GM06990 (cell line): Measurements from ENCODE around the gene CLPSL2.

Experiments
- DNase-seq: peaks from one replicate; pipeline ENCODE4 v3.0.0-alpha.2; 2011; ENCODE audit not compliant: insufficient read length; ENCODE audit errors: extremely low read depth
- H3K27me3 ChIP-seq: replicated peaks from 2 replicates; pipeline ENCODE4 v1.6.0; 2011; ENCODE audit warnings: low read length; ENCODE audit not compliant: control insufficient read depth, insufficient read depth
- H3K36me3 ChIP-seq: 2 replicates; pipeline ENCODE4 v1.5.1; 2011; ENCODE audit warnings: low read length; ENCODE audit not compliant: control insufficient read depth, insufficient read depth
- H3K4me3 ChIP-seq: replicated peaks from 2 replicates; pipeline ENCODE4 v1.5.1; 2011; ENCODE audit warnings: low read depth, mild to moderate bottlenecking, control low read depth, low read length
- TF ChIP-seq, protein P1 (sequence below): IDR thresholded peaks from 2 replicates; pipeline ENCODE4 v1.5.1; 2011; ENCODE audit warnings: low read length, control low read depth, mild to moderate bottlenecking, inconsistent platforms; ENCODE audit not compliant: insufficient read depth, poor library complexity, severe bottlenecking

Gene CLPSL2

DNA sequence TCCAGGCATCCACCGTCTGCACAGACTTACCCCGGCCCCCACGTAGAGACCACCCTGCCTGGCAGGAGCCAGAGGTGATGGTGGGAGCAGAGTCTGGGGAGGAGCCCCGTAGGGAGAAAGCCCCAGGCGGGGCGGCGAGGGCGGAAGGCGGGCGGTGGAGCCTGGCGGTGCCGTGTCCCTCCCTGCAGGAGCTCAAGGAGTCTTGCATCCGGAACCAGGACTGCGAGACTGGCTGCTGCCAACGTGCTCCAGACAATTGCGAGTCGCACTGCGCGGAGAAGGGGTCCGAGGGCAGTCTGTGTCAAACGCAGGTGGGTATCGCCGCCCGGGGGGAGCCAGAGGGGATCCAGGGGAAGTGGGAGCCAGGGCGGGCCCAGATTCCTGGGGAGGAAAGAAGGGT lies 10.4 kb downstream of the CLPSL2 start:
- Histone ChIP-seq H3K4me3 (no peak overlapping the region), H3K36me3 (no peaks in the 10 kb centered on the region), H3K27me3 (no peaks in the 10 kb centered on the region)
- TF ChIP-seq, protein P1, sequence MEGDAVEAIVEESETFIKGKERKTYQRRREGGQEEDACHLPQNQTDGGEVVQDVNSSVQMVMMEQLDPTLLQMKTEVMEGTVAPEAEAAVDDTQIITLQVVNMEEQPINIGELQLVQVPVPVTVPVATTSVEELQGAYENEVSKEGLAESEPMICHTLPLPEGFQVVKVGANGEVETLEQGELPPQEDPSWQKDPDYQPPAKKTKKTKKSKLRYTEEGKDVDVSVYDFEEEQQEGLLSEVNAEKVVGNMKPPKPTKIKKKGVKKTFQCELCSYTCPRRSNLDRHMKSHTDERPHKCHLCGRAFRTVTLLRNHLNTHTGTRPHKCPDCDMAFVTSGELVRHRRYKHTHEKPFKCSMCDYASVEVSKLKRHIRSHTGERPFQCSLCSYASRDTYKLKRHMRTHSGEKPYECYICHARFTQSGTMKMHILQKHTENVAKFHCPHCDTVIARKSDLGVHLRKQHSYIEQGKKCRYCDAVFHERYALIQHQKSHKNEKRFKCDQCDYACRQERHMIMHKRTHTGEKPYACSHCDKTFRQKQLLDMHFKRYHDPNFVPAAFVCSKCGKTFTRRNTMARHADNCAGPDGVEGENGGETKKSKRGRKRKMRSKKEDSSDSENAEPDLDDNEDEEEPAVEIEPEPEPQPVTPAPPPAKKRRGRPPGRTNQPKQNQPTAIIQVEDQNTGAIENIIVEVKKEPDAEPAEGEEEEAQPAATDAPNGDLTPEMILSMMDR = no peak
- DNase-seq = no peak

GRCh38 chr6:35787266-35788218 lies 11.1 kb downstream of the CLPSL2 start:
- H3K4me3 ChIP-seq = no peak overlapping the region
- no peaks in the 10 kb centered on the region for H3K27me3 ChIP-seq
- H3K36me3 ChIP-seq = no peaks in the 10 kb centered on the region
- DNase-seq = no peak
- TF ChIP-seq, protein P1 = no peak

- no peak for DNase-seq
- Histone ChIP-seq H3K27me3 (no peaks in the 10 kb centered on the region; the same call in 1 of the 2 replicates), H3K36me3 (no peaks in the 10 kb centered on the region), H3K4me3 (no peak overlapping the region)
- TF ChIP-seq, protein P1 = no peak
Observed at GRCh38 chr6:35788423-35788982, 12.1 kb downstream of the CLPSL2 start.

- TF ChIP-seq, protein P1 = no peak
- Histone ChIP-seq H3K36me3 (no peaks in the 10 kb centered on the region), H3K27me3 (no peaks in the 10 kb centered on the region; the same call in 1 of the 2 replicates), H3K4me3 (no peak overlapping the region)
- no peak for DNase-seq
Observed at GRCh38 chr6:35790683-35791082, 14.3 kb downstream of the CLPSL2 start.

GRCh38 chr6:35794536-35795452 lies 18.4 kb downstream of the CLPSL2 start:
- Histone ChIP-seq H3K27me3 (no peaks in the 10 kb centered on the region; the same call in 1 of the 2 replicates), H3K4me3 (no peak overlapping the region), H3K36me3 (no peaks in the 10 kb centered on the region)
- TF ChIP-seq, protein P1 = no peak
- no peak for DNase-seq
